Activated CD8-positive, alpha-beta T cell treated with anti-CD3 and anti-CD28 coated beads for 36 hours (primary cell): ENCODE measurements around the gene CELA1. TPM values are rescaled to one million over a fixed set of nuclear protein-coding genes. Genes with fewer than 3 reads are reported as not detected.

Experiments used
- ATAC-seq: fragments of 200-7000 bp; cut with Tn5 transposase; one replicate; pipeline ENCODE4 v1.10.0; 2021; ENCODE audit warnings: mild to moderate bottlenecking, moderate library complexity
- CTCF ChIA-PET: fragments of 350-600 bp; sonication (Branson Sonifier 250); formaldehyde crosslinking; loops from one replicate; lab custom pipeline; 2021; ENCODE audit warnings: antibody characterized with exemption; lab: Charles Lee
- POLR2A ChIA-PET: fragments of 350-600 bp; sonication (Branson Sonifier 250); formaldehyde crosslinking; loops from one replicate; lab custom pipeline; 2021; ENCODE audit warnings: antibody characterized with exemption; lab: Charles Lee
- DNase-seq: peaks from one replicate; pipeline ENCODE4 v3.0.0-alpha.2; 2020
- H3K27ac Mint-ChIP-seq: one replicate; pipeline ENCODE4 v1.8.0; 2021; ENCODE audit warnings: mild to moderate bottlenecking, mixed read lengths
- H3K27me3 Mint-ChIP-seq: one replicate; pipeline ENCODE4 v1.8.0; 2021; ENCODE audit warnings: mixed read lengths
- H3K36me3 Mint-ChIP-seq: one replicate; pipeline ENCODE4 v1.8.0; 2021; ENCODE audit warnings: low read depth, mixed read lengths
- H3K4me1 Mint-ChIP-seq: one replicate; pipeline ENCODE4 v1.8.0; 2021; ENCODE audit warnings: low read depth, mixed read lengths
- H3K4me3 Mint-ChIP-seq: one replicate; pipeline ENCODE4 v1.8.0; 2021; ENCODE audit warnings: mild to moderate bottlenecking, moderate library complexity, mixed read lengths
- H3K9me3 Mint-ChIP-seq: one replicate; pipeline ENCODE4 v1.8.0; 2021; ENCODE audit warnings: mixed read lengths
- CTCF ChIP-seq: fragments of 200-600 bp; IDR thresholded peaks from one replicate; pipeline ENCODE4 v1.8.0; 2022; ENCODE audit warnings: antibody characterized with exemption, mild to moderate bottlenecking
- intact Hi-C: fragments of 100-400 bp; cut with micrococcal nuclease; formaldehyde crosslinking; loops from one replicate; pipeline ENCODE4 v1.10.0; 2022
- total RNA-seq, 2 experiments: library from RNA; stranded (reverse); gene quantifications; one replicate each; pipeline ENCODE4 v1.2.3, GENCODE V29; 2021

CELA1 gene
- total RNA-seq, 2 experiments from 2014 or later, result 0.29 TPM; not detected in 1

GRCh38 chr12:51357374-51358047, 11.0 kb upstream of the CELA1 start:
- TF ChIP-seq CTCF, result no peak
- CTCF ChIA-PET, result interaction anchor here (1.3 kb wide), 1 partner anchor 16 kb away, joined by 4 read pairs; no protein-coding TSS in a partner anchor
- peak; percentile 7 for DNase-seq
- H3K4me3 Mint-ChIP-seq, result no peak overlapping the region
- peak; percentile 42 for ATAC-seq
- intact Hi-C loops, result no loop called here
- peaks cover 32% of the 10 kb centered on the region for H3K36me3 Mint-ChIP-seq
- POLR2A ChIA-PET, result interaction anchor here (1.2 kb wide), 1 partner anchor 9 kb away, joined by 3 read pairs; no protein-coding TSS in a partner anchor
- no peaks in the 10 kb centered on the region for H3K9me3 Mint-ChIP-seq
- peaks cover 9% of the 10 kb centered on the region for H3K4me1 Mint-ChIP-seq
- no peak overlapping the region for H3K27ac Mint-ChIP-seq
- no peaks in the 10 kb centered on the region for H3K27me3 Mint-ChIP-seq

- DNase-seq (peak; percentile 57), ATAC-seq (peak; percentile 75)
- ChIA-PET POLR2A (no interaction called here), CTCF (interaction anchor here (0.7 to 6.0 kb wide), 10 partner anchors 9 to 526 kb away, joined by 3 to 42 read pairs (median 3); no protein-coding TSS in a partner anchor)
- no peaks in the 10 kb centered on the region for H3K27me3 Mint-ChIP-seq
- peaks cover under 1% of the 10 kb centered on the region for H3K4me1 Mint-ChIP-seq
- H3K36me3 Mint-ChIP-seq, result peaks cover 11% of the 10 kb centered on the region
- TF ChIP-seq CTCF, result peak; percentile 69
- no peak overlapping the region for H3K4me3 Mint-ChIP-seq
- H3K9me3 Mint-ChIP-seq, result no peaks in the 10 kb centered on the region
- no peak overlapping the region for H3K27ac Mint-ChIP-seq
- intact Hi-C loops, result no loop called here
Observed at GRCh38 chr12:51351913-51352532, 5.5 kb upstream of the CELA1 start.

- DNase-seq (no peak), ATAC-seq (no peak)
- no peak overlapping the region for H3K27ac Mint-ChIP-seq
- H3K36me3 Mint-ChIP-seq, result no peaks in the 10 kb centered on the region
- POLR2A ChIA-PET, result no interaction called here
- no peak overlapping the region for H3K4me3 Mint-ChIP-seq
- H3K9me3 Mint-ChIP-seq, result no peaks in the 10 kb centered on the region
- H3K4me1 Mint-ChIP-seq, result peaks cover 2% of the 10 kb centered on the region
- CTCF ChIA-PET, result interaction anchor here (0.5 to 2.5 kb wide), 2 partner anchors 10 to 323 kb away, joined by 3 to 13 read pairs; partner anchors contain the start of gene SLC11A2
- no peaks in the 10 kb centered on the region for H3K27me3 Mint-ChIP-seq
- intact Hi-C loops, result no loop called here
- no peak for TF ChIP-seq CTCF
Observed at GRCh38 chr12:51349026-51349425, 2.5 kb upstream of the CELA1 start.

GRCh38 chr12:51348116-51348515, 1.6 kb upstream of the CELA1 start:
- CTCF ChIA-PET, result no interaction called here
- H3K9me3 Mint-ChIP-seq, result no peaks in the 10 kb centered on the region

More at GRCh38 chr12:51348116-51348515, 1.6 kb upstream of the CELA1 start:
- POLR2A ChIA-PET, result no interaction called here
- DNase-seq (no peak), ATAC-seq (no peak)
- Mint-ChIP-seq H3K27me3 (no peaks in the 10 kb centered on the region), H3K36me3 (no peaks in the 10 kb centered on the region), H3K4me3 (no peak overlapping the region), H3K27ac (no peak overlapping the region), H3K4me1 (peaks cover 2% of the 10 kb centered on the region)
- no peak for TF ChIP-seq CTCF
- intact Hi-C loops, result no loop called here
